SK-N-SH (cell line): ENCODE results near the gene TRPM6. TPM values are rescaled to one million over a fixed set of nuclear protein-coding genes. Genes with fewer than 3 reads are reported as not detected.

Experiments used
- CTCF ChIA-PET: fragments of 300-600, 350-600 bp; formaldehyde crosslinking; extraction: SDS; loops from one replicate; lab custom pipeline; 2021; lab: Yijun Ruan, JAX
- POLR2A ChIA-PET: fragments of 350-600 bp; sonication (Branson Sonifier 250); formaldehyde crosslinking; extraction: SDS; loops from one replicate; lab custom pipeline; 2020; ENCODE audit warnings: antibody characterized with exemption, inconsistent platforms; lab: Yijun Ruan, JAX
- DNase-seq: peaks from one replicate; pipeline ENCODE4 v3.0.0; 2012
- H2AFZ ChIP-seq: fragments of 200-600 bp; sonication (generic); 2 replicates; pipeline ENCODE4 v1.8.1; 2016; ENCODE audit warnings: antibody characterized with exemption, mild to moderate bottlenecking, low read depth
- H3F3A ChIP-seq: fragments of 200-600 bp; sonication (generic); replicated peaks from 2 replicates; pipeline ENCODE3; 2016; ENCODE audit warnings: antibody characterized with exemption, mild to moderate bottlenecking; ENCODE audit not compliant: insufficient read depth
- H3K27ac ChIP-seq, 2 experiments: fragments of 200-500 bp in 1 of 2; fragments of 200-600 bp in 1 of 2; sonication (Bioruptor generic) in 1 of 2; sonication (generic), shearing (Covaris generic) in 1 of 2; 2 replicates each; pipeline versions ENCODE4 v1.5.1 to v1.6.1; 2014 to 2016; ENCODE audit warnings: low read depth in 2 of 2, inconsistent platforms in 1 of 2, low read length in 1 of 2, mild to moderate bottlenecking in 1 of 2, mixed read lengths in 1 of 2
- H3K27me3 ChIP-seq: fragments of 200-600 bp; sonication (generic), shearing (Covaris generic); 2 replicates; pipeline ENCODE4 v1.6.1; 2016; ENCODE audit warnings: mixed run types; ENCODE audit not compliant: insufficient read depth
- H3K36me3 ChIP-seq, 2 experiments: fragments of 200-500 bp in 1 of 2; fragments of 200-600 bp in 1 of 2; sonication (Bioruptor generic) in 1 of 2; sonication (generic) in 1 of 2; replicated peaks in 1 of 2; 2 replicates each; pipeline versions ENCODE3 to v1.5.1; 2014 to 2016; ENCODE audit warnings: low read length in 1 of 2, mild to moderate bottlenecking in 1 of 2; ENCODE audit not compliant: insufficient read depth in 2 of 2, control insufficient read depth in 1 of 2
- H3K4me1 ChIP-seq, 2 experiments: fragments of 200-500 bp in 1 of 2; fragments of 200-600 bp in 1 of 2; sonication (Bioruptor generic) in 1 of 2; sonication (generic), shearing (Covaris generic) in 1 of 2; 2 replicates each; pipeline versions ENCODE4 v1.5.1 to v1.6.1; 2014 to 2016; ENCODE audit warnings: low read depth in 1 of 2, low read length in 1 of 2, mixed run types in 1 of 2; ENCODE audit not compliant: insufficient read depth in 2 of 2, control insufficient read depth in 1 of 2
- H3K4me2 ChIP-seq: fragments of 200-600 bp; sonication (generic), shearing (Covaris generic); 2 replicates; pipeline ENCODE4 v1.6.1; 2017; ENCODE audit warnings: mixed run types
- H3K4me3 ChIP-seq, 2 experiments: fragments of 200-500 bp in 1 of 2; fragments of 200-600 bp in 1 of 2; sonication (Bioruptor generic) in 1 of 2; sonication (generic), shearing (Covaris generic) in 1 of 2; 2 replicates each; pipeline versions ENCODE4 v1.5.1 to v1.8.1; 2014 to 2016; ENCODE audit warnings: low read depth in 2 of 2, inconsistent platforms in 1 of 2, low read length in 1 of 2, mild to moderate bottlenecking in 1 of 2, mixed read lengths in 1 of 2, moderate library complexity in 1 of 2
- H3K79me2 ChIP-seq: fragments of 200-600 bp; sonication (generic); 2 replicates; pipeline ENCODE4 v1.8.1; 2017; ENCODE audit warnings: mild to moderate bottlenecking; ENCODE audit not compliant: insufficient read depth
- H3K9ac ChIP-seq: fragments of 200-600 bp; sonication (generic); 2 replicates; pipeline ENCODE4 v1.6.1; 2017; ENCODE audit warnings: mixed run types
- H3K9me2 ChIP-seq: fragments of 200-600 bp; sonication (generic); 2 replicates; pipeline ENCODE4 v1.6.1; 2017; ENCODE audit warnings: mixed run types
- H3K9me3 ChIP-seq: fragments of 200-600 bp; sonication (generic); 2 replicates; pipeline ENCODE4 v1.6.1; 2017; ENCODE audit warnings: mixed run types, mild to moderate bottlenecking, moderate library complexity
- H4K20me1 ChIP-seq: fragments of 200-600 bp; sonication (generic); 2 replicates; pipeline ENCODE4 v1.6.1; 2017; ENCODE audit warnings: mild to moderate bottlenecking, mixed run types; ENCODE audit not compliant: insufficient read depth
- ELF1 ChIP-seq: IDR thresholded peaks from 2 replicates; pipeline ENCODE4 v1.4.0; 2012
- EZH2phosphoT487 ChIP-seq: fragments of 200-600 bp; sonication (generic); IDR thresholded peaks from 2 replicates; pipeline ENCODE4 v1.6.1; 2017; ENCODE audit warnings: low read depth, mixed run types, mild to moderate bottlenecking, antibody characterized with exemption, moderate library complexity, borderline replicate concordance
- FOSL2 ChIP-seq: IDR thresholded peaks from 2 replicates; pipeline ENCODE4 v1.4.0; 2012; ENCODE audit warnings: low read depth, mild to moderate bottlenecking, moderate library complexity, borderline replicate concordance
- FOXJ3 ChIP-seq: sonication (generic); formaldehyde crosslinking; IDR thresholded peaks from 2 replicates; pipeline ENCODE4 v1.5.1; 2020; ENCODE audit warnings: mild to moderate bottlenecking, missing genetic modification reagents
- FOXM1 ChIP-seq: IDR thresholded peaks from 2 replicates; pipeline ENCODE4 v1.4.0; 2012; ENCODE audit warnings: low read depth, mild to moderate bottlenecking
- GABPA ChIP-seq: IDR thresholded peaks from 2 replicates; pipeline ENCODE4 v1.4.0; 2012; ENCODE audit warnings: low read depth, mild to moderate bottlenecking
- MAX ChIP-seq: IDR thresholded peaks from 2 replicates; pipeline ENCODE4 v1.4.0; 2012; ENCODE audit warnings: low read depth
- MEF2A ChIP-seq: IDR thresholded peaks from 2 replicates; pipeline ENCODE4 v1.4.0; 2012; ENCODE audit warnings: low read depth, borderline replicate concordance
- REST ChIP-seq: IDR thresholded peaks from 2 replicates; pipeline ENCODE4 v1.6.1; 2012; ENCODE audit warnings: mild to moderate bottlenecking, low read depth, low read length, moderate library complexity
- RFX5 ChIP-seq: IDR thresholded peaks from 2 replicates; pipeline ENCODE4 v1.6.1; 2012; ENCODE audit warnings: mild to moderate bottlenecking, improper control_type of control experiment, low read length
- RXRA ChIP-seq: IDR thresholded peaks from 2 replicates; pipeline ENCODE4 v1.4.0; 2012; ENCODE audit warnings: low read depth, mild to moderate bottlenecking, borderline replicate concordance
- SIN3A ChIP-seq: IDR thresholded peaks from 2 replicates; pipeline ENCODE4 v1.6.1; 2012; ENCODE audit warnings: low read depth, mild to moderate bottlenecking, low read length, moderate library complexity, borderline replicate concordance
- SMC3 ChIP-seq: IDR thresholded peaks from 2 replicates; pipeline ENCODE4 v1.6.1; 2012; ENCODE audit warnings: low read depth, low read length, improper control_type of control experiment
- TCF12 ChIP-seq: IDR thresholded peaks from 2 replicates; pipeline ENCODE4 v1.4.0; 2012
- TEAD4 ChIP-seq: IDR thresholded peaks from 2 replicates; pipeline ENCODE4 v1.4.0; 2012; ENCODE audit warnings: mild to moderate bottlenecking, borderline replicate concordance; ENCODE audit not compliant: insufficient read depth
- WGBS: methylation state at CpG from one replicate; pipeline ENCODE4 v1.1.6; 2017; ENCODE audit warnings: low lambda C conversion rate; 5-methylcytosine and 5-hydroxymethylcytosine counted together
- polyA plus RNA-seq, 3 experiments: library from polyadenylated mRNA; depleted of rRNA; stranded (reverse); fragments of >200 nt; gene quantifications; 2 replicates each; pipeline ENCODE4 v1.2.3, GENCODE V29; 2012
- TF ChIP-seq, protein P1 (sequence below): fragments of 150-350 bp; IDR thresholded peaks from 2 replicates; pipeline ENCODE4 v1.6.1; 2016; ENCODE audit warnings: mild to moderate bottlenecking, low read depth, low read length
- TF ChIP-seq, protein P2 (sequence below): IDR thresholded peaks from 2 replicates; pipeline ENCODE4 v1.4.0; 2012; ENCODE audit warnings: low read depth, borderline replicate concordance

TRPM6 gene
- polyA plus RNA-seq, 1 of the 3 experiments (the other 2 are of a cell fraction) = 0.03 TPM

DNA sequence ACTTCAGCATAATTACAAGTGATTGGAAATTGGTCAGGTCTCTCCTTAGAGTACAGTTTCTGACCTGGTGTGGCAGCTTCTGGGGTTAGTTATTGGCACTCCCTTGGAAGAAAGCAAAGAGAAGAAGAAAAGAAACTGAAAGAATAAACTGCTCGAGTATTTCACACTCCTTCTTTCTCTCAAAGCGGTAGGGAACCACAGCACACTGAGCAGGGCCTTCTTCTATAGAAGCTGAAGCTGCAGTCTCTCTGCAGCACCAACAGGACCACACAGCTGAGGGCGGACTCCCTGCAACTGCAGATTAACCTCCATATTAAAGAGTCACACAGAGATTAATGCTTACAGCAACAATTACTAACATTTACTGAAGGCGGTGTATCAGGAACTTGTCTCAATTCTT lies 152.0 kb downstream of the TRPM6 start:
- Histone ChIP-seq H3K79me2 (no peaks in the 10 kb centered on the region), H3K27ac (no peak overlapping the region), H3K4me1 (no peaks in the 10 kb centered on the region), H3K9me3 (no peaks in the 10 kb centered on the region), H3K9ac (no peak overlapping the region), H3K4me2 (no peak overlapping the region), H3K9me2 (no peaks in the 10 kb centered on the region), H3K36me3 (no peaks in the 10 kb centered on the region), H2AFZ (no peak overlapping the region), H3F3A (no peaks in the 10 kb centered on the region), H4K20me1 (no peaks in the 10 kb centered on the region), H3K4me3 (peak overlapping the region in 1 of 2 experiments; percentile 6; a peak in 1 of 4 replicates), H3K27me3 (no peaks in the 10 kb centered on the region; the same call in 1 of the 2 replicates)
- DNase-seq = no peak
- WGBS = 67% methylated on average over 4 of the region's 4 CpGs
- ChIA-PET CTCF (no interaction called here), POLR2A (no interaction called here)
- TF ChIP-seq, protein P1, sequence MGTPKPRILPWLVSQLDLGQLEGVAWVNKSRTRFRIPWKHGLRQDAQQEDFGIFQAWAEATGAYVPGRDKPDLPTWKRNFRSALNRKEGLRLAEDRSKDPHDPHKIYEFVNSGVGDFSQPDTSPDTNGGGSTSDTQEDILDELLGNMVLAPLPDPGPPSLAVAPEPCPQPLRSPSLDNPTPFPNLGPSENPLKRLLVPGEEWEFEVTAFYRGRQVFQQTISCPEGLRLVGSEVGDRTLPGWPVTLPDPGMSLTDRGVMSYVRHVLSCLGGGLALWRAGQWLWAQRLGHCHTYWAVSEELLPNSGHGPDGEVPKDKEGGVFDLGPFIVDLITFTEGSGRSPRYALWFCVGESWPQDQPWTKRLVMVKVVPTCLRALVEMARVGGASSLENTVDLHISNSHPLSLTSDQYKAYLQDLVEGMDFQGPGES = no peak
- no peak for TF ChIP-seq MEF2A
- TF ChIP-seq RFX5 = no peak
- TF ChIP-seq SIN3A = no peak
- TF ChIP-seq FOXJ3 (CRISPR knock-in tag) = no peak
- TF ChIP-seq, protein P2, sequence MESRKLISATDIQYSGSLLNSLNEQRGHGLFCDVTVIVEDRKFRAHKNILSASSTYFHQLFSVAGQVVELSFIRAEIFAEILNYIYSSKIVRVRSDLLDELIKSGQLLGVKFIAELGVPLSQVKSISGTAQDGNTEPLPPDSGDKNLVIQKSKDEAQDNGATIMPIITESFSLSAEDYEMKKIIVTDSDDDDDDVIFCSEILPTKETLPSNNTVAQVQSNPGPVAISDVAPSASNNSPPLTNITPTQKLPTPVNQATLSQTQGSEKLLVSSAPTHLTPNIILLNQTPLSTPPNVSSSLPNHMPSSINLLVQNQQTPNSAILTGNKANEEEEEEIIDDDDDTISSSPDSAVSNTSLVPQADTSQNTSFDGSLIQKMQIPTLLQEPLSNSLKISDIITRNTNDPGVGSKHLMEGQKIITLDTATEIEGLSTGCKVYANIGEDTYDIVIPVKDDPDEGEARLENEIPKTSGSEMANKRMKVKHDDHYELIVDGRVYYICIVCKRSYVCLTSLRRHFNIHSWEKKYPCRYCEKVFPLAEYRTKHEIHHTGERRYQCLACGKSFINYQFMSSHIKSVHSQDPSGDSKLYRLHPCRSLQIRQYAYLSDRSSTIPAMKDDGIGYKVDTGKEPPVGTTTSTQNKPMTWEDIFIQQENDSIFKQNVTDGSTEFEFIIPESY = no peak

DNA sequence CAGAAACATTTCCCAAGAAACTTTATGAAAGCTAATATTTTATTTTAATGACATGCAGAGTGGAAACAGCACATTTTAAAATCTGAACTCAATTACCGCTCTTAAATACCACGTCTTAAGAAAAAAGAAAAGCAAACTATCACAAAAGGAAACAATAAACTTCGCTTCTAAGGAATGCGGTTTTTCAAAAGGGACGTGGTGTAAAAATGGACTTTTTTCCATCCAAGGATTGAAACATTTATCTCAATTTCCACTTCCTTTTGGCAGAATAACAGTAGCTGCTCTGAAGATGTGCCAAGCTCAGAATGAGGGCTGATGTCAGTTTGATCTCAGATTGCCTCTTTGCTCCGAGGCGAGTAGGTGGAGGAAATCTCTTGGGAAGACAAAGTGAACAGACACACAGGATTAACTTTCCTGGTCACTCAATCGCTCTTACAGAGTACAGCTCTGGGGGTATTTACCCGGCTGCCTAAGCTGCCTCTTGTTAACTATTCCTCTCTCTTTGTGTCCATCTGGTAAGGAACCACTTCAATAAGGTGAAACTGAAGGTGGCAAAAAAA lies 158.5 kb downstream of the TRPM6 start:
- Histone ChIP-seq H3K27ac (no peak overlapping the region), H3K79me2 (no peaks in the 10 kb centered on the region), H3K4me2 (no peak overlapping the region), H3K36me3 (no peaks in the 10 kb centered on the region), H3F3A (no peaks in the 10 kb centered on the region), H3K9me3 (no peaks in the 10 kb centered on the region), H2AFZ (no peak overlapping the region), H3K9ac (no peak overlapping the region), H3K27me3 (no peaks in the 10 kb centered on the region), H3K9me2 (no peaks in the 10 kb centered on the region), H4K20me1 (no peaks in the 10 kb centered on the region), H3K4me1 (no peaks in the 10 kb centered on the region; a peak in 1 of 4 replicates), H3K4me3 (no peak overlapping the region)
- no peak for DNase-seq
- ChIA-PET CTCF (interaction anchor here (1.2 to 1.3 kb wide), 2 partner anchors 14 to 35 kb away, joined by 3 to 4 read pairs; no protein-coding TSS in a partner anchor), POLR2A (no interaction called here)
- 44% methylated on average over 9 of the region's 9 CpGs for WGBS
- TF ChIP-seq EZH2phosphoT487 (no peak), RXRA (no peak), TCF12 (no peak), MAX (no peak), TEAD4 (no peak), SMC3 (no peak), FOXM1 (no peak), ELF1 (no peak), MEF2A (no peak), REST (no peak), GABPA (no peak), FOSL2 (no peak)
- TF ChIP-seq, protein P2 = no peak
